Epithelial cell of proximal tubule (primary cell): Measurements from ENCODE around the gene NRXN3. TPM values are rescaled to one million over a fixed set of nuclear protein-coding genes. Genes with fewer than 3 reads are reported as not detected.
A peak's percentile ranks its signal among the peaks of the same experiment; 100 is the strongest.

Source experiments
- DNase-seq: peaks from one replicate; pipeline ENCODE4 v3.0.0-alpha.2; 2011; ENCODE audit warnings: low read depth
- H3K4me3 ChIP-seq: 2 replicates; pipeline ENCODE4 v1.5.1; 2011; ENCODE audit warnings: low read depth, mild to moderate bottlenecking, low read length
- CTCF ChIP-seq: conservative IDR thresholded peaks from 2 replicates; pipeline ENCODE4 v1.5.1; 2012; ENCODE audit warnings: low read depth, mild to moderate bottlenecking, low read length
- total RNA-seq: library from RNA; depleted of rRNA; stranded (reverse); fragments of >200 nt; gene quantifications from 2 replicates; pipeline ENCODE4 v1.2.3, GENCODE V29; 2015

NRXN3 gene
- total RNA-seq, 1 donor from 2014 or later: 1.2 TPM

GRCh38 chr14:78746086-78746595 is 576.0 kb downstream of the NRXN3 start:
- DNase-seq: no peak
- TF ChIP-seq CTCF: no peak

GRCh38 chr14:78747813-78748212 is 577.6 kb downstream of the NRXN3 start:
- H3K4me3 ChIP-seq: no peak overlapping the region
- no peak for DNase-seq
- no peak for TF ChIP-seq CTCF

More at GRCh38 chr14:78746086-78746595, 576.0 kb downstream of the NRXN3 start:
- H3K4me3 ChIP-seq: no peak overlapping the region

- TF ChIP-seq CTCF: no peak
- no peak overlapping the region for H3K4me3 ChIP-seq
- DNase-seq: no peak
Observed at GRCh38 chr14:78752518-78753188, 582.5 kb downstream of the NRXN3 start.

- DNase-seq: no peak
- no peak for TF ChIP-seq CTCF
- H3K4me3 ChIP-seq: no peak overlapping the region
Observed at GRCh38 chr14:78754059-78754458, 583.9 kb downstream of the NRXN3 start.

- DNase-seq: no peak
- peak; percentile 82 for TF ChIP-seq CTCF
- H3K4me3 ChIP-seq: no peak overlapping the region
Observed at GRCh38 chr14:78758333-78758732, 588.2 kb downstream of the NRXN3 start.

GRCh38 chr14:78762331-78762730 is 592.2 kb downstream of the NRXN3 start:
- no peak for DNase-seq
- H3K4me3 ChIP-seq: no peak overlapping the region
- TF ChIP-seq CTCF: no peak

- no peak for DNase-seq
- TF ChIP-seq CTCF: no peak
- H3K4me3 ChIP-seq: no peak overlapping the region
Observed at GRCh38 chr14:78763746-78764145, 593.6 kb downstream of the NRXN3 start.
